Measurements from ENCODE around the gene ADCY2.

GRCh38 chr5:7608772-7609171, 212.8 kb downstream of the ADCY2 start:
- TF ChIP-seq CTCF (IDR thresholded peaks at IDR 0.05): no peak
- TF ChIP-seq POLR2A (IDR thresholded peaks at IDR 0.05): no peak

Data from heart left ventricle (tissue), 13 donors.